Endothelial cell of umbilical vein (primary cell): Measurements from ENCODE around the gene TMEM184B. TPM values are rescaled to one million over a fixed set of nuclear protein-coding genes. Genes with fewer than 3 reads are reported as not detected.

ENCODE experiments used
- BruUV-seq: library from RNA; stranded (reverse); fragments of 400-500 nt; replicated peaks from 2 replicates; lab custom pipeline; 2021; lab: Mats Ljungman, UMichigan
- CTCF ChIA-PET: fragments of 300-600, 350-600 bp; sonication (Branson Sonifier 250); formaldehyde crosslinking; loops from one replicate; lab custom pipeline; 2021; ENCODE audit warnings: antibody characterized with exemption, inconsistent platforms; lab: Charles Lee
- POLR2A ChIA-PET: fragments of 300-600, 350-600 bp; sonication (Branson Sonifier 250); formaldehyde crosslinking; loops from one replicate; lab custom pipeline; 2021; ENCODE audit warnings: antibody characterized with exemption, inconsistent platforms; lab: Charles Lee
- DNase-seq: peaks from one replicate; pipeline ENCODE4 v3.0.0-alpha.2; 2011; ENCODE audit warnings: low read depth, low spot score
- FAIRE-seq: peaks from 2 replicates; lab custom pipeline; 2011; peaks lifted over from hg19 to GRCh38; lab: Jason Lieb, UNC
- H2AFZ ChIP-seq: 2 replicates; pipeline ENCODE4 v1.6.0; 2012; ENCODE audit warnings: low read depth, low read length, control low read depth, inconsistent platforms
- H3K27ac ChIP-seq: 2 replicates; pipeline ENCODE4 v1.5.1; 2011; ENCODE audit warnings: low read depth, mild to moderate bottlenecking, control low read depth, low read length, moderate library complexity; ENCODE audit not compliant: insufficient read depth
- H3K27me3 ChIP-seq, 2 experiments: 2 replicates each; pipeline versions ENCODE4 v1.6.0 to v1.6.1; 2011; ENCODE audit warnings: low read length in 2 of 2, mixed read lengths in 1 of 2; ENCODE audit not compliant: control insufficient read depth in 2 of 2, insufficient read depth in 2 of 2
- H3K36me3 ChIP-seq, 2 experiments: 2 replicates in 1 of 2; 3 replicates in 1 of 2; pipeline ENCODE4 v1.5.1; 2011; ENCODE audit warnings: low read length in 2 of 2, mild to moderate bottlenecking in 1 of 2, moderate library complexity in 1 of 2; ENCODE audit not compliant: control insufficient read depth in 2 of 2, insufficient read depth in 2 of 2; ENCODE audit errors: extremely low read depth in 1 of 2
- H3K4me1 ChIP-seq: 3 replicates; pipeline ENCODE4 v1.5.1; 2011; ENCODE audit warnings: mild to moderate bottlenecking, low read length; ENCODE audit not compliant: control insufficient read depth, insufficient read depth; ENCODE audit errors: extremely low read depth
- H3K4me2 ChIP-seq: 2 replicates; pipeline ENCODE4 v1.6.1; 2011; ENCODE audit warnings: low read length, control low read depth, mixed read lengths; ENCODE audit not compliant: insufficient read depth
- H3K4me3 ChIP-seq, 3 experiments: fragments of 200-600 bp in 1 of 3; sonication (generic), shearing (Covaris generic) in 1 of 3; replicated peaks in 1 of 3; 2 replicates each; pipeline ENCODE4 v1.5.1; 2011 to 2016; ENCODE audit warnings: control low read depth in 3 of 3, low read length in 3 of 3, mild to moderate bottlenecking in 2 of 3, inconsistent platforms in 1 of 3, low read depth in 1 of 3, moderate library complexity in 1 of 3; ENCODE audit not compliant: insufficient read depth in 1 of 3
- H3K79me2 ChIP-seq: 2 replicates; pipeline ENCODE4 v1.6.0; 2012; ENCODE audit warnings: low read length, inconsistent platforms; ENCODE audit not compliant: control insufficient read depth, insufficient read depth
- H3K9ac ChIP-seq: replicated peaks from 2 replicates; pipeline ENCODE3; 2011; ENCODE audit warnings: low read length, control low read depth; ENCODE audit not compliant: insufficient read depth; ENCODE audit errors: extremely low read depth
- H3K9me1 ChIP-seq: replicated peaks from 3 replicates; pipeline ENCODE4 v1.6.0; 2011; ENCODE audit warnings: mild to moderate bottlenecking, low read length; ENCODE audit not compliant: control insufficient read depth, insufficient read depth; ENCODE audit errors: extremely low read depth
- H3K9me3 ChIP-seq: replicated peaks from 2 replicates; pipeline ENCODE4 v1.5.1; 2012; ENCODE audit warnings: low read length, inconsistent platforms; ENCODE audit not compliant: control insufficient read depth, insufficient read depth
- H4K20me1 ChIP-seq: replicated peaks from 2 replicates; pipeline ENCODE3; 2011; ENCODE audit warnings: mild to moderate bottlenecking, low read length; ENCODE audit not compliant: control insufficient read depth, insufficient read depth; ENCODE audit errors: extremely low read depth
- CTCF ChIP-seq, 2 donors: IDR thresholded peaks; 1 replicate in 1 of 2; 2 replicates in 1 of 2; pipeline ENCODE4 v1.5.1; 2011; ENCODE audit warnings: low read length in 2 of 2, mild to moderate bottlenecking in 2 of 2, moderate library complexity in 2 of 2, control low read depth in 1 of 2, inconsistent platforms in 1 of 2, low read depth in 1 of 2; ENCODE audit not compliant: insufficient read depth in 1 of 2; ENCODE audit errors: extremely low read depth in 1 of 2
- FOS ChIP-seq: IDR thresholded peaks from 2 replicates; pipeline ENCODE4 v1.6.1; 2011; ENCODE audit warnings: mild to moderate bottlenecking, low read length, moderate library complexity, borderline replicate concordance; ENCODE audit not compliant: insufficient read depth
- GATA2 ChIP-seq: IDR thresholded peaks from 2 replicates; pipeline ENCODE4 v1.7.0; 2011; ENCODE audit warnings: low read depth, mild to moderate bottlenecking, moderate library complexity, mixed read lengths, low read length; ENCODE audit not compliant: insufficient read length, insufficient read depth
- JUN ChIP-seq: IDR thresholded peaks from 2 replicates; pipeline ENCODE4 v1.6.1; 2011; ENCODE audit warnings: borderline replicate concordance, low read depth; ENCODE audit not compliant: insufficient read length, insufficient read depth
- POLR2A ChIP-seq: IDR thresholded peaks from 2 replicates; pipeline ENCODE4 v1.6.1; 2012; ENCODE audit warnings: low read depth, mild to moderate bottlenecking, control low read depth, low read length
- POLR2AphosphoS5 ChIP-seq: IDR thresholded peaks from 2 replicates; pipeline ENCODE4 v1.6.1; 2012; ENCODE audit warnings: low read depth, mild to moderate bottlenecking, control low read depth, low read length, moderate library complexity; ENCODE audit not compliant: insufficient read depth
- dilution Hi-C: fragments of 300-500 bp; cut with MboI; formaldehyde crosslinking; loops from one replicate; pipeline ENCODE4 v1.15.0; 2019; ENCODE audit warnings: low sequenced_read_pairs; ENCODE audit not compliant: extremely low pct_ligation_motif_present
- intact Hi-C: fragments of 100-400 bp; cut with micrococcal nuclease; formaldehyde crosslinking; loops from one replicate; pipeline ENCODE4 v1.10.0; 2022
- polyA plus RNA-seq, 4 experiments: library from polyadenylated mRNA; depleted of rRNA in 3 of 4; stranded (reverse) in 3 of 4; unstranded in 1 of 4; fragments of >200 nt; gene quantifications; 2 replicates each; pipeline versions ENCODE4 v1.2.1 to v1.2.3, GENCODE V29; 2011 to 2012; ENCODE audit warnings: missing spikeins in 1 of 4
- total RNA-seq: library from RNA; stranded (reverse); gene quantifications from 2 replicates; pipeline ENCODE4 v1.2.3, GENCODE V29; 2021

TMEM184B gene
- total and polyA plus RNA-seq, 2 donors (not counting 3 experiments of a cell fraction or from before 2014, with no cell fraction given) = 72.5 to 96.6 TPM

DNA sequence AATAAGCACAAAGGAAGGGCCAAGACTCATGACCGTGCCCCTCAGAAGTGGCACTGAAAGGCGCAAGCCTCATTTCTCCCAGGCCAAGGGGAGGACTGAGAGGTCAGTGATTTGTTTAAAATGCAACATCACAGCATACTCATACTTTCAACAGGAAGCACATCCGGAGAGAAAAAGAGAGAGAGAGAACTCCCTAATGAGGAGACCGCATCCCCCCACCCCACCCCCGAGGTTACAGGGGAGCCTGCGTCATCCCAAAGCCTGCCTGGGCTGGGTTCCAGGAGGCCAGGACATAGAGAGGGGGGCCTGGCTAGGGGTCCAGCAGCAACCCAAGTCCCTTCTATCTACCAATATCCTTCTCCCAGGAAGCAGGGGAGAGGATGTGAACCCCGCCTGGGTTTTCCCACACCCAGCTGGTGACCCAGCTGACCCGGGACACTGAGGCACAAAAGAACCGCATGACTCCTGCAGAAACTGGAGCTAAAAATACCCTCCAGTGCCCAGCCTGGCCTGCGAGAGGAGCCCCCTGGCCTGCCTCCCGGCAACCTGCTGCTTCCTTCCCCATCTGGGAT is 40.7 kb upstream of the TMEM184B start:
- peaks cover 47% of the 10 kb centered on the region for H3K4me1 ChIP-seq
- peaks cover 8 to 36% of the 10 kb centered on the region in 2 experiments for H3K36me3 ChIP-seq
- peak overlapping the region; percentile 61 for H3K27ac ChIP-seq
- no peak overlapping the region for H3K4me3 ChIP-seq
- H3K9ac ChIP-seq = no peak overlapping the region
- H3K9me3 ChIP-seq = no peaks in the 10 kb centered on the region
- intact Hi-C loops = loop anchor here (5.0 kb wide), 1 partner anchor 41 kb away; the partner anchor contains the start of gene TMEM184B
- ChIA-PET POLR2A (no interaction called here), CTCF (interaction anchor here (0.5 to 3.0 kb wide), 4 partner anchors 8 to 261 kb away, joined by 3 to 10 read pairs (median 7); no protein-coding TSS in a partner anchor)
- H4K20me1 ChIP-seq = peaks cover 5% of the 10 kb centered on the region
- DNase-seq (peak; percentile 53), FAIRE-seq (peak; percentile 86)
- H3K4me2 ChIP-seq = peak overlapping the region; percentile 93
- no peak overlapping the region for H2AFZ ChIP-seq
- H3K9me1 ChIP-seq = no peaks in the 10 kb centered on the region
- dilution Hi-C loops = no loop called here
- BruUV-seq = no TSS peak
- no peaks in the 10 kb centered on the region for H3K27me3 ChIP-seq
- H3K79me2 ChIP-seq = peaks cover 85% of the 10 kb centered on the region
- TF ChIP-seq FOS = peak; percentile 44
- TF ChIP-seq POLR2AphosphoS5 = peak; percentile 63
- TF ChIP-seq GATA2 = no peak

- POLR2A ChIA-PET = no interaction called here
- intact Hi-C loops (loop anchor here (5.0 kb wide), 1 partner anchor 40 kb away; the partner anchor contains the start of gene TMEM184B), dilution Hi-C loops (no loop called here)
- H3K27ac ChIP-seq = peak overlapping the region; percentile 61
- peaks cover 8 to 39% of the 10 kb centered on the region in 2 experiments for H3K36me3 ChIP-seq
- CTCF ChIA-PET = interaction anchor here (1.3 kb wide), 1 partner anchor 11 kb away, joined by 3 read pairs; no protein-coding TSS in a partner anchor
- H3K9me3 ChIP-seq = no peaks in the 10 kb centered on the region
- H3K4me3 ChIP-seq = no peak overlapping the region
- no peak overlapping the region for H2AFZ ChIP-seq
- H3K4me2 ChIP-seq = no peak overlapping the region
- no peak for DNase-seq
- no peaks in the 10 kb centered on the region for H3K27me3 ChIP-seq
- FAIRE-seq = no peak
- H3K79me2 ChIP-seq = peaks cover 97% of the 10 kb centered on the region
- no peaks in the 10 kb centered on the region for H3K9me1 ChIP-seq
- BruUV-seq = no TSS peak
- no peak overlapping the region for H3K9ac ChIP-seq
- peaks cover 37% of the 10 kb centered on the region for H3K4me1 ChIP-seq
- peaks cover 5% of the 10 kb centered on the region for H4K20me1 ChIP-seq
- no peak for TF ChIP-seq POLR2AphosphoS5
- no peak for TF ChIP-seq JUN
- TF ChIP-seq POLR2A = no peak
- no peak for TF ChIP-seq CTCF (IDR thresholded peaks at IDR 0.05; ENCODE audit: extremely low read depth in 1 of 2, insufficient read depth in 1 of 2, low read depth in 1 of 2, low read length in 2 of 2)
- no peak for TF ChIP-seq FOS
These were observed 39.5 kb upstream of the TMEM184B start for GRCh38 chr22:38312261-38312800.
